CD8-positive, alpha-beta memory T cell (primary cell): ENCODE measurements around the gene SSR4. TPM values are rescaled to one million over a fixed set of nuclear protein-coding genes. Genes with fewer than 3 reads are reported as not detected.

Experiments
- CTCF ChIA-PET: fragments of 350-600 bp; sonication (Branson Sonifier 250); formaldehyde crosslinking; loops from one replicate; lab custom pipeline; 2021; ENCODE audit warnings: antibody characterized with exemption; lab: Charles Lee
- POLR2A ChIA-PET: fragments of 350-600 bp; sonication (Branson Sonifier 250); formaldehyde crosslinking; loops from one replicate; lab custom pipeline; 2021; ENCODE audit warnings: antibody characterized with exemption; lab: Charles Lee
- DNase-seq, 5 donors: peaks; one replicate each; pipeline versions ENCODE4 v3.0.0 to v3.0.0-alpha.2; 2020 to 2022; ENCODE audit warnings: mixed read lengths in 1 of 5
- H3K27ac ChIP-seq: one replicate; pipeline ENCODE4 v1.7.0; 2013; ENCODE audit warnings: low read depth, mild to moderate bottlenecking, low read length, moderate library complexity
- H3K27me3 ChIP-seq: 2 replicates; pipeline ENCODE4 v1.7.0; 2013; ENCODE audit warnings: low read length, mild to moderate bottlenecking; ENCODE audit not compliant: insufficient read depth, poor library complexity, severe bottlenecking
- H3K36me3 ChIP-seq: 2 replicates; pipeline ENCODE4 v1.7.0; 2013; ENCODE audit warnings: mild to moderate bottlenecking, low read length, moderate library complexity; ENCODE audit not compliant: insufficient read depth
- H3K4me1 ChIP-seq: 2 replicates; pipeline ENCODE4 v1.7.0; 2013; ENCODE audit warnings: mild to moderate bottlenecking, low read length, moderate library complexity; ENCODE audit not compliant: insufficient read depth
- H3K4me3 ChIP-seq: 2 replicates; pipeline ENCODE4 v1.7.0; 2013; ENCODE audit warnings: mild to moderate bottlenecking, low read length
- H3K9me3 ChIP-seq: 2 replicates; pipeline ENCODE4 v1.7.0; 2013; ENCODE audit warnings: mild to moderate bottlenecking, low read length
- H3K27ac Mint-ChIP-seq, 8 donors: one replicate each; pipeline ENCODE4 v1.8.0; 2020 to 2021; ENCODE audit warnings: mixed read lengths in 8 of 8, mild to moderate bottlenecking in 6 of 8, inconsistent platforms in 3 of 8, moderate library complexity in 3 of 8
- H3K27me3 Mint-ChIP-seq, 2 donors: one replicate each; pipeline ENCODE4 v1.8.0; 2020 to 2021; ENCODE audit warnings: mixed read lengths in 2 of 2, mild to moderate bottlenecking in 1 of 2, moderate library complexity in 1 of 2
- H3K36me3 Mint-ChIP-seq, 3 donors: one replicate each; pipeline ENCODE4 v1.8.0; 2020 to 2021; ENCODE audit warnings: mixed read lengths in 3 of 3, inconsistent platforms in 1 of 3, mild to moderate bottlenecking in 1 of 3
- H3K4me1 Mint-ChIP-seq, 3 donors: one replicate each; pipeline ENCODE4 v1.8.0; 2020 to 2021; ENCODE audit warnings: mixed read lengths in 3 of 3, inconsistent platforms in 1 of 3, mild to moderate bottlenecking in 1 of 3
- H3K4me3 Mint-ChIP-seq, 7 donors: one replicate each; pipeline ENCODE4 v1.8.0; 2020 to 2021; ENCODE audit warnings: mixed read lengths in 7 of 7, mild to moderate bottlenecking in 6 of 7, moderate library complexity in 4 of 7, inconsistent platforms in 2 of 7
- H3K9me3 Mint-ChIP-seq, 5 donors: one replicate each; pipeline ENCODE4 v1.8.0; 2020 to 2022; ENCODE audit warnings: mixed read lengths in 5 of 5, mild to moderate bottlenecking in 3 of 5, moderate library complexity in 2 of 5, inconsistent platforms in 1 of 5
- polyA plus RNA-seq: library from polyadenylated mRNA; unstranded; fragments of 300-500 nt; fragmentation: Illumina TruSeq; gene quantifications from one replicate; pipeline ENCODE4 v1.2.3, GENCODE V29; 2021
- total RNA-seq, 2 experiments: library from RNA; stranded (reverse); gene quantifications; one replicate each; pipeline ENCODE4 v1.2.3, GENCODE V29; 2021

SSR4 gene
- total and polyA plus RNA-seq, 3 experiments from 2014 or later: 158 to 567 (median 166) TPM

GRCh38 chrX:153827903-153828302, 33.4 kb downstream of the SSR4 start:
- DNase-seq: no peak
- Mint-ChIP-seq H3K4me3 (peak overlapping the region in 6 of 7 donors; percentile 32 to 82 (median 42)), H3K9me3 (no peaks in the 10 kb centered on the region), H3K27ac (peak overlapping the region in 6 of 8 donors; percentile 9 to 74 (median 45)), H3K27me3 (peaks cover 0 to 9% of the 10 kb centered on the region in 2 donors), H3K36me3 (peaks cover 0 to 1% (median 0%) of the 10 kb centered on the region in 3 donors), H3K4me1 (peaks cover 26 to 32% (median 26%) of the 10 kb centered on the region in 3 donors)
- POLR2A ChIA-PET: no interaction called here
- no peak overlapping the region for H3K27ac ChIP-seq
- CTCF ChIA-PET: no interaction called here
- H3K27me3 ChIP-seq: no peaks in the 10 kb centered on the region
- H3K4me3 ChIP-seq: no peak overlapping the region
- no peaks in the 10 kb centered on the region for H3K36me3 ChIP-seq
- H3K9me3 ChIP-seq: no peaks in the 10 kb centered on the region
- H3K4me1 ChIP-seq: peaks cover 15% of the 10 kb centered on the region

DNA sequence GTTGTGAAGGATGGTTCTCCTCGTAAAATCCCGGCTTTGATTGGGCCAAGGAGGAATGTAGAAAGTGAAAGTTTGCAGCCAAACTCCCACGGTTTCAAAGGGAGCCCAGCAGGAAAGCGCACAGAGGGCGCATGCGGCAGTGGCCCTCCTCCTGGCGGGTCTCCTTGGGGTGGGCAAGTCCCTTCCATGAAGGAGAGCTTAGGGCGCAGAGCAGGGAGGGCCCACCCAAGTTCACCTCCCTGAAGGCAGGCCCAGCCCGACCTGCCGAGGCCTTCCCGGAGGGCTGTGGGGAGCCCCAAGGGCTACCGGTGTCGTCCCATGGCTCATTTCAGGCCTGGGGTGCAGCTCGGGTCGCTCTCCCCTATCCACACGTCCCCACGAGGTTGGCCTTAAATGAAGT, 33.8 kb downstream of the SSR4 start:
- H3K4me1 Mint-ChIP-seq: peaks cover 25 to 32% (median 26%) of the 10 kb centered on the region in 3 donors
- peaks cover 15% of the 10 kb centered on the region for H3K4me1 ChIP-seq
- peaks cover 0 to 1% (median 0%) of the 10 kb centered on the region in 3 donors for H3K36me3 Mint-ChIP-seq
- H3K9me3 Mint-ChIP-seq: no peaks in the 10 kb centered on the region
- peak overlapping the region in 2 of 8 donors; percentile 73 to 87 for H3K27ac Mint-ChIP-seq
- POLR2A ChIA-PET: no interaction called here
- no peak for DNase-seq
- no peaks in the 10 kb centered on the region for H3K36me3 ChIP-seq
- H3K27ac ChIP-seq: no peak overlapping the region
- H3K4me3 ChIP-seq: no peak overlapping the region
- no peaks in the 10 kb centered on the region for H3K27me3 ChIP-seq
- CTCF ChIA-PET: no interaction called here
- H3K27me3 Mint-ChIP-seq: peaks cover 0 to 12% of the 10 kb centered on the region in 2 donors
- H3K4me3 Mint-ChIP-seq: peak overlapping the region in 3 of 7 donors; percentile 38 to 82 (median 74)
- no peaks in the 10 kb centered on the region for H3K9me3 ChIP-seq

- no peaks in the 10 kb centered on the region for H3K9me3 ChIP-seq
- no peak overlapping the region for H3K27ac ChIP-seq
- H3K4me3 ChIP-seq: no peak overlapping the region
- POLR2A ChIA-PET: no interaction called here
- Mint-ChIP-seq H3K4me1 (peaks cover 21 to 27% (median 21%) of the 10 kb centered on the region in 3 donors), H3K36me3 (peaks cover 0 to 1% (median 0%) of the 10 kb centered on the region in 3 donors), H3K9me3 (no peaks in the 10 kb centered on the region), H3K27ac (peak overlapping the region in 6 of 8 donors; percentile 18 to 88 (median 80)), H3K27me3 (peaks cover 0 to 13% of the 10 kb centered on the region in 2 donors), H3K4me3 (peak overlapping the region; percentile 69 to 84 (median 79))
- CTCF ChIA-PET: no interaction called here
- no peaks in the 10 kb centered on the region for H3K27me3 ChIP-seq
- no peak for DNase-seq
- H3K4me1 ChIP-seq: peaks cover 15% of the 10 kb centered on the region
- H3K36me3 ChIP-seq: no peaks in the 10 kb centered on the region
Measured at GRCh38 chrX:153828723-153829548, 34.5 kb downstream of the SSR4 start.

DNA sequence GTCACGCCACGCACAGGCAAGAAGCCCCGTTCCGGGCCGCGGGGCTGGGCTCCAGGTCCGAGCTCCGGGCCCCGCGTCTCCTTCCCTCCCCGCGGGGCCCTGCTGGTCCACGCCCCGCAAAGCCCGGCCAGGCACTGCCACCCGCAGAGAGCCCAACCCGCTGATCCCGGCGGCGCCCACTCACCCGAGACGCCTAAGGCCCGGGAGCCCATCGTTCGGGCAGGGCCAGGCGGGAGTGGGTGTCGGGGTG, 35.0 kb downstream of the SSR4 start:
- Histone ChIP-seq H3K4me1 (peaks cover 15% of the 10 kb centered on the region), H3K36me3 (no peaks in the 10 kb centered on the region), H3K4me3 (no peak overlapping the region), H3K27me3 (no peaks in the 10 kb centered on the region), H3K27ac (no peak overlapping the region), H3K9me3 (no peaks in the 10 kb centered on the region)
- peak overlapping the region; percentile 69 to 84 (median 79) for H3K4me3 Mint-ChIP-seq
- no peaks in the 10 kb centered on the region for H3K9me3 Mint-ChIP-seq
- no peak for DNase-seq
- peaks cover 18 to 24% (median 21%) of the 10 kb centered on the region in 3 donors for H3K4me1 Mint-ChIP-seq
- POLR2A ChIA-PET: no interaction called here
- H3K36me3 Mint-ChIP-seq: peaks cover 0 to 1% (median 0%) of the 10 kb centered on the region in 3 donors
- H3K27me3 Mint-ChIP-seq: peaks cover 0 to 13% of the 10 kb centered on the region in 2 donors
- peak overlapping the region in 4 of 8 donors; percentile 18 to 88 (median 80) for H3K27ac Mint-ChIP-seq
- CTCF ChIA-PET: no interaction called here

- Histone ChIP-seq H3K27me3 (no peaks in the 10 kb centered on the region), H3K4me3 (no peak within 1 kb of the TSS), H3K9me3 (no peaks in the 10 kb centered on the region), H3K27ac (no peak within 1 kb of the TSS), H3K4me1 (peaks cover 15% of the 10 kb centered on the region), H3K36me3 (no peaks in the 10 kb centered on the region)
- peaks cover 18 to 24% (median 21%) of the 10 kb centered on the region in 3 donors for H3K4me1 Mint-ChIP-seq
- H3K27ac Mint-ChIP-seq: peak within 1 kb of the TSS in 5 of 8 donors; percentile 18 to 88 (median 80)
- CTCF ChIA-PET: no interaction called here
- DNase-seq: peak in 3 of 5 donors; percentile 7 to 20 (median 12)
- peaks cover 0 to 1% (median 0%) of the 10 kb centered on the region in 3 donors for H3K36me3 Mint-ChIP-seq
- H3K27me3 Mint-ChIP-seq: peaks cover 0 to 12% of the 10 kb centered on the region in 2 donors
- peak within 1 kb of the TSS; percentile 69 to 84 (median 79) for H3K4me3 Mint-ChIP-seq
- no peaks in the 10 kb centered on the region for H3K9me3 Mint-ChIP-seq
- POLR2A ChIA-PET: no interaction called here
Measured at GRCh38 chrX:153829799-153830639, 35.6 kb downstream of the SSR4 start, which contains the start of gene PDZD4. TSS of gene PDZD4 (minus strand) at chrX:153830544. CDS start at chrX:153830298, 246 bp downstream.

- Histone ChIP-seq H3K27ac (no peak overlapping the region), H3K27me3 (no peaks in the 10 kb centered on the region), H3K4me3 (no peak overlapping the region), H3K9me3 (no peaks in the 10 kb centered on the region), H3K4me1 (peaks cover 15% of the 10 kb centered on the region), H3K36me3 (no peaks in the 10 kb centered on the region)
- Mint-ChIP-seq H3K36me3 (peaks cover 0 to 1% (median 0%) of the 10 kb centered on the region in 3 donors), H3K4me3 (peak overlapping the region in 5 of 7 donors; percentile 58 to 75 (median 63)), H3K9me3 (no peaks in the 10 kb centered on the region), H3K27me3 (peaks cover 0 to 12% of the 10 kb centered on the region in 2 donors), H3K4me1 (peaks cover 12 to 17% (median 14%) of the 10 kb centered on the region in 3 donors), H3K27ac (peak overlapping the region in 1 of 8 donors; percentile 43)
- DNase-seq: no peak
- ChIA-PET POLR2A (no interaction called here), CTCF (no interaction called here)
Measured at GRCh38 chrX:153830640-153831428, 36.4 kb downstream of the SSR4 start.

GRCh38 chrX:153831429-153832150, 37.1 kb downstream of the SSR4 start:
- H3K36me3 Mint-ChIP-seq: peaks cover 0 to 1% (median 0%) of the 10 kb centered on the region in 3 donors
- CTCF ChIA-PET: no interaction called here
- POLR2A ChIA-PET: no interaction called here
- peaks cover 11 to 17% (median 14%) of the 10 kb centered on the region in 3 donors for H3K4me1 Mint-ChIP-seq
- Histone ChIP-seq H3K4me1 (peaks cover 15% of the 10 kb centered on the region), H3K4me3 (no peak overlapping the region), H3K9me3 (no peaks in the 10 kb centered on the region), H3K27me3 (no peaks in the 10 kb centered on the region), H3K36me3 (no peaks in the 10 kb centered on the region), H3K27ac (no peak overlapping the region)
- no peaks in the 10 kb centered on the region for H3K9me3 Mint-ChIP-seq
- peak overlapping the region; percentile 55 to 76 (median 68) for H3K4me3 Mint-ChIP-seq
- DNase-seq: no peak
- peaks cover 0 to 12% of the 10 kb centered on the region in 2 donors for H3K27me3 Mint-ChIP-seq
- H3K27ac Mint-ChIP-seq: peak overlapping the region in 1 of 8 donors; percentile 34
